Left ventricle myocardium inferior (tissue), 1 donor: Measurements from ENCODE around the gene SRSF6. TPM values are rescaled to one million over a fixed set of nuclear protein-coding genes. Genes with fewer than 3 reads are reported as not detected.

ENCODE experiments used
- DNase-seq: peaks from one replicate; pipeline ENCODE4 v3.0.0-alpha.2; 2020
- H3K27ac ChIP-seq: fragments of 200-600 bp; replicated peaks from 2 replicates; pipeline ENCODE4 v1.8.0; 2021
- H3K27me3 ChIP-seq: fragments of 200-600 bp; 2 replicates; pipeline ENCODE4 v1.8.0; 2021; ENCODE audit warnings: low read depth
- H3K36me3 ChIP-seq: fragments of 200-600 bp; 2 replicates; pipeline ENCODE4 v1.8.0; 2021
- H3K4me1 ChIP-seq: fragments of 200-600 bp; 2 replicates; pipeline ENCODE4 v1.8.0; 2021
- H3K4me3 ChIP-seq: fragments of 200-600 bp; 2 replicates; pipeline ENCODE4 v1.8.0; 2021; ENCODE audit warnings: mild to moderate bottlenecking, moderate library complexity
- H3K9me3 ChIP-seq: fragments of 200-600 bp; replicated peaks from 2 replicates; pipeline ENCODE4 v1.8.0; 2021
- CTCF ChIP-seq: fragments of 200-600 bp; IDR thresholded peaks from 2 replicates; pipeline ENCODE4 v1.8.0; 2021; ENCODE audit warnings: antibody characterized with exemption, mild to moderate bottlenecking, borderline replicate concordance
- intact Hi-C: fragments of 100-400 bp; cut with micrococcal nuclease; formaldehyde crosslinking; loops from one replicate; pipeline ENCODE4 v1.11.0; 2022
- total RNA-seq: library from RNA; stranded (reverse); fragmentation: NEBNext Ultra II Directional; extraction: Animal tissue kit (Norgen Biotek cat#: 25700); gene quantifications from one replicate; pipeline ENCODE4 v1.2.1, GENCODE V29; 2021
- donor health status: DM: no; HTN: yes; CAD: no; lungs with severe emphysema.

The SRSF6 gene
- total RNA-seq, 1 donor from 2014 or later = 58.7 TPM

- peaks cover 97% of the 10 kb centered on the region for H3K36me3 ChIP-seq
Measured at GRCh38 chr20:43464219-43464790, 6.6 kb downstream of the SRSF6 start.

GRCh38 chr20:43465625-43465943, 7.9 kb downstream of the SRSF6 start:
- Histone ChIP-seq H3K27ac (no peak overlapping the region), H3K36me3 (peaks cover 97% of the 10 kb centered on the region)

More at GRCh38 chr20:43464219-43464790, 6.6 kb downstream of the SRSF6 start:
- no peak overlapping the region for H3K27ac ChIP-seq
- H3K4me3 ChIP-seq = no peak overlapping the region
- H3K9me3 ChIP-seq = no peaks in the 10 kb centered on the region
- no peaks in the 10 kb centered on the region for H3K27me3 ChIP-seq
- H3K4me1 ChIP-seq = peaks cover 37% of the 10 kb centered on the region
- intact Hi-C loops = no loop called here
- TF ChIP-seq CTCF = no peak
- DNase-seq = no peak

GRCh38 chr20:43467589-43467988, 9.9 kb downstream of the SRSF6 start:
- TF ChIP-seq CTCF = no peak
- Histone ChIP-seq H3K4me1 (peaks cover 12% of the 10 kb centered on the region), H3K27me3 (no peaks in the 10 kb centered on the region), H3K27ac (no peak overlapping the region), H3K9me3 (no peaks in the 10 kb centered on the region), H3K36me3 (peaks cover 83% of the 10 kb centered on the region), H3K4me3 (no peak overlapping the region)
- no peak for DNase-seq
- intact Hi-C loops = no loop called here

More at GRCh38 chr20:43465625-43465943, 7.9 kb downstream of the SRSF6 start:
- Histone ChIP-seq H3K4me3 (no peak overlapping the region), H3K9me3 (no peaks in the 10 kb centered on the region), H3K27me3 (no peaks in the 10 kb centered on the region), H3K4me1 (peaks cover 25% of the 10 kb centered on the region)
- intact Hi-C loops = no loop called here
- TF ChIP-seq CTCF = no peak
- DNase-seq = no peak

GRCh38 chr20:43472671-43473380, 15.1 kb downstream of the SRSF6 start:
- no peak for DNase-seq
- H3K4me3 ChIP-seq = no peak overlapping the region
- no peak overlapping the region for H3K27ac ChIP-seq
- H3K4me1 ChIP-seq = peaks cover 4% of the 10 kb centered on the region
- H3K36me3 ChIP-seq = peaks cover 34% of the 10 kb centered on the region
- intact Hi-C loops = no loop called here
- no peaks in the 10 kb centered on the region for H3K9me3 ChIP-seq
- no peak for TF ChIP-seq CTCF
- no peaks in the 10 kb centered on the region for H3K27me3 ChIP-seq

GRCh38 chr20:43473381-43473704, 15.6 kb downstream of the SRSF6 start:
- Histone ChIP-seq H3K27ac (no peak overlapping the region), H3K4me1 (peaks cover 4% of the 10 kb centered on the region), H3K36me3 (peaks cover 29% of the 10 kb centered on the region), H3K4me3 (no peak overlapping the region), H3K9me3 (no peaks in the 10 kb centered on the region), H3K27me3 (no peaks in the 10 kb centered on the region)
- intact Hi-C loops = no loop called here
- TF ChIP-seq CTCF = no peak
- no peak for DNase-seq
